Omental fat pad (tissue), 4 donors: Measurements from ENCODE around the gene OGDH. TPM values are rescaled to one million over a fixed set of nuclear protein-coding genes. Genes with fewer than 3 reads are reported as not detected.

ENCODE experiments used
- ATAC-seq: fragments of 150-250 bp; one replicate; pipeline ENCODE4 v1.9.1; 2016; ENCODE audit warnings: mild to moderate bottlenecking, moderate library complexity; ENCODE audit not compliant: low FRiP score
- DNase-seq: peaks from one replicate; pipeline ENCODE4 v3.0.0-alpha.2; 2019; ENCODE audit warnings: low spot score
- total RNA-seq, 4 donors: library from RNA; depleted of rRNA; stranded (reverse); fragments of >200 nt; gene quantifications; one replicate each; pipeline ENCODE4 v1.1.0, GENCODE V29; 2016
- TF ChIP-seq, protein P1 (sequence below), 3 donors: fragments of 450-650 bp; IDR thresholded peaks; one replicate each; pipeline ENCODE4 v1.5.1; 2016 to 2017; ENCODE audit warnings: antibody characterized with exemption in 3 of 3, mild to moderate bottlenecking in 3 of 3, moderate library complexity in 2 of 3

The OGDH gene
- total RNA-seq, 4 donors from 2014 or later = 75.4 to 91.0 (median 82.0) TPM

DNA sequence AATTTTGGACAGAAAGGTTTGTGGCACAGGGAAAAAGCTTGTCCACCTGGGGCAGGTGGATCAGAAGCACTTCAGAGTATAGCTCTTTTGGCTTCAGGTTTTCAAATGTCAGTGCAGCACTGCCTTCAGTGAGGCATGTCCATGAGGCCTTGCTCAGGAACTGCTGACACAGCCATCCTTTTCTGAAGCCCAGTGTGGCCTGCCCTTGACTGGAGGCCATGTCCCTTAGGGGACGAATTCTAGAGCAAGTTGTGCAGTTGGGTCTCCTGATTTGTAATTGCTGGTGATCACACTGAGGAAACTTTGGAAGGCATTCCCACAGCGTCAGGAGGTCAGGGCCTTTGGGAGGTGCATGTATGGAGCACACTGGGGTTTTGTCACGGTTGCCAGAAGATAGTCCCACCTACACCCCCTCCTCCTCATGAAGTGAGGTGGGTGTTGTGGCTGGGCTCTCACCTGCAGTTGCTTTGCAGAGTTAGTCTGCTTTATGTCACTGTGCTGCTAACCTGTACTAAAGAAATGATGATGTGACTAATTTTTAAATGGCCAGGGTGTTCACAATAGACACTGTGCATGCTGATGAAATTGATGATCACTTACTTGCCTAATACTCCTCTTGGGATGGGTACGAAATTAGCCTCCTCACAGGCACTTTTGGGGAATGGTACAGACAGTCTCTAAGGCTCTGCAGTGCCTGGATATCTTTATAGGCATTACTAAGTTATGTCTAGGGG lies 41.7 kb downstream of the OGDH start:
- no peak for ATAC-seq
- TF ChIP-seq, protein P1, sequence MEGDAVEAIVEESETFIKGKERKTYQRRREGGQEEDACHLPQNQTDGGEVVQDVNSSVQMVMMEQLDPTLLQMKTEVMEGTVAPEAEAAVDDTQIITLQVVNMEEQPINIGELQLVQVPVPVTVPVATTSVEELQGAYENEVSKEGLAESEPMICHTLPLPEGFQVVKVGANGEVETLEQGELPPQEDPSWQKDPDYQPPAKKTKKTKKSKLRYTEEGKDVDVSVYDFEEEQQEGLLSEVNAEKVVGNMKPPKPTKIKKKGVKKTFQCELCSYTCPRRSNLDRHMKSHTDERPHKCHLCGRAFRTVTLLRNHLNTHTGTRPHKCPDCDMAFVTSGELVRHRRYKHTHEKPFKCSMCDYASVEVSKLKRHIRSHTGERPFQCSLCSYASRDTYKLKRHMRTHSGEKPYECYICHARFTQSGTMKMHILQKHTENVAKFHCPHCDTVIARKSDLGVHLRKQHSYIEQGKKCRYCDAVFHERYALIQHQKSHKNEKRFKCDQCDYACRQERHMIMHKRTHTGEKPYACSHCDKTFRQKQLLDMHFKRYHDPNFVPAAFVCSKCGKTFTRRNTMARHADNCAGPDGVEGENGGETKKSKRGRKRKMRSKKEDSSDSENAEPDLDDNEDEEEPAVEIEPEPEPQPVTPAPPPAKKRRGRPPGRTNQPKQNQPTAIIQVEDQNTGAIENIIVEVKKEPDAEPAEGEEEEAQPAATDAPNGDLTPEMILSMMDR (IDR thresholded peaks at IDR 0.05) = no peak
- no peak for DNase-seq

GRCh38 chr7:44650242-44650641 lies 43.8 kb downstream of the OGDH start:
- DNase-seq = no peak
- no peak for ATAC-seq

GRCh38 chr7:44650772-44651171 lies 44.3 kb downstream of the OGDH start:
- DNase-seq = no peak
- TF ChIP-seq, protein P1 (IDR thresholded peaks at IDR 0.05) = no peak
- ATAC-seq = no peak

More at GRCh38 chr7:44650242-44650641, 43.8 kb downstream of the OGDH start:
- TF ChIP-seq, protein P1 (IDR thresholded peaks at IDR 0.05) = no peak

- no peak for ATAC-seq
- TF ChIP-seq, protein P1 (IDR thresholded peaks at IDR 0.05) = no peak
- no peak for DNase-seq
These were observed 46.1 kb downstream of the OGDH start for GRCh38 chr7:44652535-44652934.

DNA sequence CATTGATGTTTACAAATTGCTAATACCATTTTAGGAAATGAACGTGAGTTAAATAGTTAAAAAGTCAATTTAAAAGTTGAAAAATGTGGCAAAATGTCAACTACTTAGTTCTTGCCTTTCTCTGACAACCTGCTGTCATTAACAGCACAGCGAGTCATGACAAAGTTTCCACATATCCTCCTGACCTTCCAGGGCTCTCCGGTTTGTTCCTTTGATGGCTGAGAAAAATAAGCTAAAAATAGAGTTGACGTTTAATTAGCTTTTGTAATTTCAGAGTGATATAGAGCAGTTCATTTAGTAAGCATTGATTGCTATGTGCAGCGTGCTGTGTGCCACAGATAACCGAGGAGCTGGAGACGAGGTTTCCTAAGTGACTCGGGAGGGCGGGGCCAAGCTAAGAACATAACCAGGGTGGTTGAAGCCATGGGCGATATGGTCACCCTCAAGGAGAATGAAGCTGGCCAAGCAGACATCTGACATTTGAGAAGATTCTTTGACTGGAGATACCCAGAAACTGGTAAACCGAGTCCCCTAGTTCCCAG lies 47.9 kb downstream of the OGDH start:
- TF ChIP-seq, protein P1 (IDR thresholded peaks at IDR 0.05) = no peak
- DNase-seq (no peak), ATAC-seq (no peak)

DNA sequence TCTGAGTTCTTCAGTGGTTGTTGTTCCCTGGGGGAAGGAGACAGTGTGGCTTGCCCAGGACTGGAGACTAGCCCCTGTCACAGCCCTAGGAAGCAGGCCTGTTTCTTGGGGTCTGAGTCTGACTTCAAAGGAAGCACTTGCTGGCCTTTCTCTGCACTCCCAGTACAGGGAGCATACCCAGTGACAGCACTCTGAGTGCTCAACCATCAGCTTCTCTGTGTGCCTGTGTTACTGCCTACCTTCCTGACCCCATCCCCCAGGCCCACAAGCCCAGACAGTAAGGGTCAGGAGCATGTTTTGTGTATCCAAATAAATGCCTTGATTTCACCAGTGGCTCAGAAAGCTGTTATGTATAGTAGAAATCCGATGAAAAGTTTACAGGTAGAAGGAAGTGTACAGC lies 48.9 kb downstream of the OGDH start:
- TF ChIP-seq, protein P1 (IDR thresholded peaks at IDR 0.05) = no peak
- ATAC-seq = no peak
- no peak for DNase-seq

DNA sequence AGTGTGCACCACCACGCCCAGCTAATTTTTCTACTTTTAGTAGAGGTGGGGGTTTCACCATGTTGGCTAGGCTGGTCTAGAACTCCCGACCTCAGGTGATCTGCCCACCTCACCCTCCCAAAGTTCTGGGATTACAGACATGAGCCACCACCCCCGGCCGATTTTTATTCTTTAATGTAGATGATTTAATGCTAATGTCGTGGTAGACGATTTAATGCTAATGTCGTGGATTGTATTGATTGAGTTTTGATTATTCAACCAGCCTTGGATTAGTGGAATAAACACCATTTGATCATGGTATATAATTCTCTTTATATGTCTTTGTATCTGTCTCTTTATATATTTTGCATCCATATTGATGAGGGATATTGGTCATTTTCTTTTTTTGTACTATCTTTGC lies 52.6 kb downstream of the OGDH start:
- ATAC-seq = no peak
- DNase-seq = no peak
- TF ChIP-seq, protein P1 (IDR thresholded peaks at IDR 0.05) = no peak
